Stimulated activated CD8-positive, alpha-beta memory T cell treated with anti-CD3 and anti-CD28 coated beads, Interleukin-15, amount 100 ng/mL, for 24 hours (primary cell): ENCODE measurements around the gene RRP15.

Source experiments
- DNase-seq: peaks from one replicate; pipeline ENCODE4 v3.0.0-alpha.2; 2020; ENCODE audit warnings: low read depth

Gene RRP15

DNA sequence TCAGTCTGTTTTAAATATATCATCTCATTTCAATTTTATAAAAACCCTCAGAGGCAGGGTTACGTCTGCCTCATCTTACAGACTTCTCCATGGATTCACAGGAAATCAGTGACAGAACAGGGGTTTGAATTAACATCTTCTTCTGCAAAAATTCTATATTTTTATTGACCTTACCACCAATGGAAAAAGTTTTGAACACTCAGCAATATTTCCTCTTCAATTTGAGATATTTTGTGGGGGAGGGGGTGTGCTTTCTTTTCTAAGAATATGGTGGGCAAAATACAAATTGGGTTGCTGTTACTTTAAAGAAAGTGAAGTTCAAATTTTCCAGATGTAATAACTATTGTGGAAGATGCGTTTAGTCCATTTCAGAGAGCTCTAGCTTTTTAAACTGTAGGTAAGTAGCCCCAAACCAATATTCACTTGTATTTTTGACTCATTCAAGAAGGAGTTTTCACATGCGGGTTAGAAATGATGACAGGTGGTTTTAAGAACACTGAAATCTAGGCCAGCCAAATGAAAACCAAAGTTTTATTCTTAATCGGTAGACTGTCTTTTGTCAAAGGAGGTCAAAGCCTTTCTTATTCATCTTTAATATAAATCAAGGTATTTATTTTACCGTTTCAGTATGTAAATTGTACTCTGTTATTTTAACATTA lies 77.5 kb downstream of the RRP15 start:
- DNase-seq = no peak

DNA sequence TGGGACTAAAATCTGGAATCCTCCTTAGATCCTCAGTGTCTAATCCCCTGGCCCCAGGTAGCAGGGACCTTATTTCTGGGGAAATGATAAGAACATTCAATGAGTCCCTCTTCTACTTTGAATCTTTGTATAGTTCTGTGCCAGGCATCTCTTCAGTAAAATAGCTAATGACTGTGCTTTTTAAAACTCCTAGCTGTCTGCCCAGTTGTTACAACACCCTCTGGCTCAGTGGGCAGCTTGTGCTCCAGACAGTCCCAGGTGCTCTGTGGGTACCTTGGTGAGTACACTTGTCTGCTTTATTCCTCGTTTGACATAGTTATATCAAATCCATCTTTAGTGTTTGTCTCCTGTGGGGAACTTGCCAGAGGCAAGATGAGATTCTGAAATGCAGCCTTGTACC lies 78.0 kb downstream of the RRP15 start:
- no peak for DNase-seq

DNA sequence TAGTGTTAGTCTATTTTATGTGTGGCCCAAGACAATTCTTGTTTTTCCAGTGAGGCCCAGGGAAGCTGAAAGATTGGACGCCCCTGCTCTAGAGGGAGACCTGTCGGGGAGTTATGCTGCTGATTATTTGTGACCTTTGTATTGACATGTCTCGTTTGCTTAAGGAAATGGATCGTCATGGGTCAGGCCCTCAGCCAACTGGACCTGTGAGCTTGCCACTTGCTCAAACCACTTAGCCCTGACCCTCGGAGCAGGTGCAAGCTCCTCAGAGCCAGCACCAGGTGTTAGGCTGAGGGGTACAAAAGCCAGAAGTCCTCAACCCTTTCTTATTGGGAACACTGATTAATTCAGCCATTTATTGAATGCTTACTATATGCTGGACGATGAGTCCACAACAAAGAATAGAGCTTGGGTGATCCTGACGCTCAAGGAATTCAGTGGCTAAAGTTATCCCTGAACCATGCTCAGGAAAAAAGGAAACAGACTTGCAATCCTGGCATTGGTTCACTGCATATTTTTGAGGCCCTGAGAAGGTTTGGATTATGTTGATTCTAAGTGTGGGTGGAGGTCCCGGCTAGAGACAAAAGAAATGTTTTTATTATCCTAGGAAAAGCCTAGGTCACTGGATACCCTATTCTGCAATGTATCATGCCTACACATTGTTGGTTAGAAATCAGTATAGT lies 79.1 kb downstream of the RRP15 start:
- DNase-seq = no peak

- DNase-seq = no peak
Measured at GRCh38 chr1:218365226-218365999, 80.3 kb downstream of the RRP15 start.

DNA sequence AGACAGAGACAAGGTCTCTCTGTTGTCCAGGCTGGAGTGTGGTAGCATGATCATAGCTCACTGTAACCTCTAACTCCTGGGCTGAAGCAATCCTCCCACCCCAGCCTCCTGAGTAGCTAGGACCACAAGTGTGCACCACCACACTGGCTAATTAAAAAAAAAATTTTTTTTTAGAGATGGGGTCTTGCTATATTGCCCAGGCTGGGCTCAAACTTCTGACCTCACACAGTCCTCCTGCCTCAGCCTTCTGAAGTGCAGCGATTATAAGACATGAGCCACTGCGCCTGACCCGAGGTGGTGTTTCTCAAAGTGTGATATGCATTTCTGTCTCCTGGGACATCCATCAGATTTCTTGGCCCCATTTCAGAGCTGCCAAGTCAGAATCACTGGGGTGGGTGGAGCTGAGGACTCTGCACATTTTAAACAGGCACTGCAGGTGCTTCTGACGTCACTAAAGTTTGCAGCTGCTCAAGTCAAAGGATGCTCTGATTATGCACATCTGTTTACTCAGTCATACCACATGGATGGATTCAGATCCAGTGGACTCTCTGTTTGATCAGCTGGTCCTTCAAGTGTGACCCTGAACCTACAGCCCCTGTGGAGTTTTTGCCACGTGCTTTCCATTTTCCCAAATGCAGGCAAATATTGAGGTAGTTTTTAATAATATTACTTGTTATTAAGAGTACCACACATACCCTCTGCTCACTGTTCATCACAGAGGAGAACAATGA lies 81.4 kb downstream of the RRP15 start:
- DNase-seq = no peak

DNA sequence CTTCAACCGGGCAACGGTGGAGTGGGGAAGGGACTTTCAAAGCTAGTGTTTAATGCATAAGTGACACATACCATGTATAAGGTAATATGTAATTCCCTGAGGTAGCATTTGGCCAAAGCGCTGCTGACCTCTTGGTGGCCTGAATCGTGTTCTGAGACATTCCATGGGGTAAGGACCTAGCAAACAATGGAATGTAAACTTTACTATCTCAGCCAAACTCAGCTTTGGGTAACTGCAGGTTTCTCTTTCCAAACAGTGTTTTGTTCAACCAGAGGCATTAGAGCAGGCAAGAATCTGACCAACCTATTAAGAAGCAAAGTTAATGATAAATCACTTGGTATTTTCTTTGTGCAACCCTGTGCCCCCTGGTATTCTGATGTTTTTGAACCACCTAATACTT lies 82.0 kb downstream of the RRP15 start:
- DNase-seq = no peak

GRCh38 chr1:218368686-218369085 lies 83.6 kb downstream of the RRP15 start:
- DNase-seq = no peak

DNA sequence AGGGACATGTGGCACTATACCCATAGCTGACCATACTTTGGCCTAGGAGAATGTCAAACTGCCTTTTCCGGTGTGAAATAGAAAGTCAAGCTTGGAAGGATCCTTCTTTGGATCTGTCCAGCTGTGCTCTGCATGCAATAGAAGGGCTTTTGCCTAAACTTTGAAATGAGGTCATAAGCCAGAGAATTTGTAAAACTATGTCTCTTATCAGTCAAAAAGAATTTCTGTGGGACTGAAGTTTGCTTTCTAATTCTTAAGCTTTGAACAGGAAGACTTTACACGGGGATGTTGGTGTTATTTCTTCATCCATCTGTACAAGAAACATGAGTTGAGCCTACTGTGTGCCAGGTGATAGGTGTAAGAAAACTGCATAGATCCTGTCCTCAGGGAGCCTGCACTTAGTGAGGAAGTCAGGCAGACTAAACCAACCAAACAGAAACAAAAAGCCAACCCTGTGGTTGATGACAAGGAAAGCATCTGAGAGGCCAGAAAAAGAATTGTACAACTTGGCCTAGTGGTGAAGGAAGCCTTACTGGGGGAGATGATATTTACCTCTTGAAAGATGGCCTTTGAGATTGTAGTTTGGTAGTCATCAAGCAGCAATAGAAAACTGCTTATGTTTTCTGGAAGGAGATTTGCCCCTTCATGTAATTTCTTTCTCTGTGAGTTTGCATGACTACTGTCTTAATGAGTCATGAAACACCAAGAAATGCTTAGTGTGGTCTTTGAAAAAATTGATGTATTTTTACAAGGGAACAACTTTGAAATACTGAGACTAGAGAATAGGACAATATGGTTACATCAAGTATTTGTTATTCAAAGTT lies 84.8 kb downstream of the RRP15 start:
- no peak for DNase-seq

DNA sequence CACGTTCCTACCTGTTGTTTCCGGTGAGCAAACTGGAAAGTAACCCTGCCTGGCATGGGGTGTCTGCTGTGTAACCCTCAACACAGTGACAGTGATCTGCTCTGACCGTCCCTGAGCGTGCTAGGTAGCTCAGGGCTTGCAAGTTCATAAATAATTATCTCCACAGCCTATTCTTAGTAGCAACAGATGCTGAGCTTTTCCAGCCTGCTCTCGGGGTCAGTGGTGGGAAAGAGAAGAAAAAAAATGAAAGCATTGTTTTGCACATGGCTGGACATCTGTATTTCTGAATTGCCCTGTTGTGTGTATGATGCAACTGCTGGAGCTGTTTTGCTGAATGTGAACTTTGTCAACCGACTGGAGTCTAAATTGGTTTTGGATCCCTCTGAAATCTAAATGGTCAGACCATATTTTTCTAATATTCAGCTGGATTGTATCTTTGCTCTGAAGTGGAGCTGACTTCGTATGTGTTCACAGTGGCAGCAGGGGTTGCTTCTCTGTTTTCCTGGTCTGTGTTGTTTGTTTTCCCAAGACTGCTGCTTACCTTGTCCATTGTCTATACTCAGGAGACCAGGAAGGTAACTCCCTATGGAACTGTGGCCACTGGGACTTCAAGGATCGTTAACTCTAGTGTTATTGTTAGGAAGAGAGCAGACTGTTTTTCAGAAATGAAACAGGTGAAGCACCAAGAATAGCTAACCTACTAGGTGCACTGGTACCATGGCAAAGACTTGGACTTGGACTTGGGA lies 87.0 kb downstream of the RRP15 start:
- DNase-seq = no peak

DNA sequence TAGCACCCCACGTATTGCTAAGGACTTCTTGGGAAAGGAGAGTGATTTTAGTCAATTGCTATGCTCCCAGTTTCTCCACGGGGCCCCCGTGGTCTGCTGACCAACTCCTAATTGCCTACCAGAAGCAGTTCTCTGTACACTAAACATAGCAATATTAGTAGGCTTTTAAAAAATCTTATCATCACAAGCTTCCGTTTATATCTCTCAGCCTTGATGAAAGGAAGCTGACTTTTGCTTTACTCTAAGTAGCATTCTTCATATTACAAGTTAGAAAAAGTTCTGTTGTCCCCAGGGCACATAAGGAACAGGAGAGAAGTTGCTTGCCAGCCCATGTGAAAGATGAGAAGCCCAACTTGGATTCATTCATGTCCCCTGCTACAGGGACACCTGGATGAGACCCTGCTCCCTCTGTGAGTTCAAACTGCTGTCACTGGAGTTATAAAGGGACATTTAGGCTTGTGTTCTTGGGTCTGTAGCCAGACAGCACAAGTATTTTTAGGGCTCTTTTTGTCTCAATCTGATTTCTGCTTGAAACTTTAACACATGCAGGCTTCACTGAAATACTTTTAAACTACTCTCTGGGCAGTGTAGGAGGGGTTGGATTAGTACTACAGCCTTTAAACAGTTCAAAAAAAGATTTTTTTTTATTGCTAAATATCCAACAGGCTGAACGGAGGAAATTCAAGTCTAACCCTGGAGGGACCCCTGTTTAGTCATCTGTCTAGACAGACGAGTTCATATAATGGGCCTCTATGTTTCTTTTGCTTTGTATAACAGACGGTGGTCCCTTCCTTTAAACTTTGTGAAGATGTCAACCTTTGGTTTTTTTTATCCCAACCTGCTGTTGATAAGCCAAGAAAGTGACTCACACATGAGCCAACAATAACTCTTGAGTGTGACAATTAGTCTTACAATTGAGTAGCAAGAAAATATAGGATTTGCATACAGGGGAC lies 89.6 kb downstream of the RRP15 start:
- no peak for DNase-seq

GRCh38 chr1:218376722-218377121 lies 91.6 kb downstream of the RRP15 start:
- no peak for DNase-seq

DNA sequence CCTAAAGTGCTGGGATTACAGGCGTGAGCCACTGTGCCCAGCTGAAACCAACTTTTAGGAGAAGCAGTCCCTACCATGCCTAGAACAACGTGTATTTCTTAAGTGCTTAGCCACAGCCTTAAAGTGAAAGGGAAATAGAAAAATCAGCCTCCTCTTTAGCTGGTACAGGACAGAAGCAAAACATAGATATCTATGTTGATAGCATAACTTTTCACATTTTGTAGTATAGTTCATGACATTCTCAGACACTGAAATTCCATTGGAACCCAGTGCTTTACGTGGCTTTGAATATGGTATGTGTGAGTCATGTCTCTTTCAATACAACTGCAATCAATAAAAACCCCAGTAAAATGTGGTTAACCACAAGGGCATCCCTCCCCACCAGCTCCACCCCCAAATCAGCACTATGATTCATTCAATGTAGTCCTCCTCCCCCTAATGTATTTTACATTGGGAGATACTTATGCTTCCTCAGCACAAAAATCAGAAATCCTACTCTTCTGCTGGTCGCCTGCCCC lies 92.1 kb downstream of the RRP15 start:
- DNase-seq = no peak

- no peak for DNase-seq
Measured at GRCh38 chr1:218380125-218380977, 95.3 kb downstream of the RRP15 start.

- DNase-seq = no peak
Measured at GRCh38 chr1:218382261-218382660, 97.2 kb downstream of the RRP15 start.

- DNase-seq = no peak
Measured at GRCh38 chr1:218383051-218383450, 98.0 kb downstream of the RRP15 start.

GRCh38 chr1:218383681-218384080 lies 98.6 kb downstream of the RRP15 start:
- DNase-seq = no peak

DNA sequence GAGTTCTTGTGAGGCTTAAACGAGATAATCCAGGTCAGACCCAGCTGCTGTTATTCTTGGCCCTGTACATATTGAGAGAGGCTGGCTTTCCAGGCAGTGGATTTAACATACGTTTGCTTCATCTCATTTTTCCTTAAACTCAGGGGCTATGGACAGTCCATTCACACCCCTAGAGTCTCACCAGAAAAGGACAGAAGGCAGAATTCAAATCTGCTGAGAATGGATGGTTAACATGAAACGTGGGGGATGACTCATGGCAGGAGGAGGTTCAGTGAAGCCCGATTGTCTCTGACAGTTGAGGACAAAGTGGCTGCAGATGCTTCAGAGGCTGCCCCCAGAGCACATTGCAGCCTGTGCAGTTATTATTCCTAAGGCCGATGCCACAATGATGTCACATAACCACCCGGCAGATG lies 99.5 kb downstream of the RRP15 start:
- no peak for DNase-seq
